Renal cortex interstitium (tissue), 11 donors: ENCODE data around the gene TCF3. TPM values are rescaled to one million over a fixed set of nuclear protein-coding genes. Genes with fewer than 3 reads are reported as not detected.
"Not testable (repeated sequence)": the region's sequence is repeated elsewhere in the genome, so short reads cannot be mapped to it uniquely, and the experiment has no call there.

ENCODE experiments used
- DNase-seq, 11 donors: peaks; one replicate each; pipeline ENCODE4 v3.0.0-alpha.2; 2013; ENCODE audit warnings: low read depth in 9 of 11, low spot score in 4 of 11; ENCODE audit errors: extremely low read depth in 1 of 11
- polyA plus RNA-seq, 3 donors: library from polyadenylated mRNA; unstranded; fragments of 120-200 nt; gene quantifications; one replicate each; pipeline ENCODE4 v1.2.1, GENCODE V29; 2013; ENCODE audit not compliant: insufficient read length in 3 of 3

TCF3 gene
- polyA plus RNA-seq, 3 donors, result 90.7 to 131 (median 105) TPM

GRCh38 chr19:1676351-1677266, 24.2 kb upstream of the TCF3 start:
- DNase-seq, result no peak

- no peak for DNase-seq
Measured at GRCh38 chr19:1675633-1676350, 23.4 kb upstream of the TCF3 start.

- DNase-seq, result no peak
Measured at GRCh38 chr19:1674293-1674679, 21.9 kb upstream of the TCF3 start.

- no peak for DNase-seq
Measured at GRCh38 chr19:1673645-1674292, 21.4 kb upstream of the TCF3 start.

GRCh38 chr19:1672769-1673644, 20.6 kb upstream of the TCF3 start:
- no peak for DNase-seq

GRCh38 chr19:1672038-1672768, 19.8 kb upstream of the TCF3 start:
- no peak for DNase-seq

GRCh38 chr19:1671716-1672037, 19.3 kb upstream of the TCF3 start:
- DNase-seq, result no peak

GRCh38 chr19:1670747-1671146, 18.3 kb upstream of the TCF3 start:
- not testable (repeated sequence) for DNase-seq

GRCh38 chr19:1668486-1669270, 16.3 kb upstream of the TCF3 start:
- no peak for DNase-seq

GRCh38 chr19:1668048-1668485, 15.7 kb upstream of the TCF3 start:
- DNase-seq, result no peak

GRCh38 chr19:1665565-1666047, 13.2 kb upstream of the TCF3 start:
- no peak for DNase-seq

GRCh38 chr19:1663852-1664251, 11.4 kb upstream of the TCF3 start:
- no peak for DNase-seq

GRCh38 chr19:1663227-1663626, 10.8 kb upstream of the TCF3 start:
- not testable (repeated sequence) for DNase-seq

- no peak for DNase-seq
Measured at GRCh38 chr19:1661995-1662394, 9.6 kb upstream of the TCF3 start.

- no peak for DNase-seq
Measured at GRCh38 chr19:1659084-1659427, 6.6 kb upstream of the TCF3 start.

GRCh38 chr19:1658150-1659083, 6.0 kb upstream of the TCF3 start:
- no peak for DNase-seq

- DNase-seq, result no peak
Measured at GRCh38 chr19:1657746-1658145, 5.3 kb upstream of the TCF3 start.
